WTC11 (cell line): ENCODE data around the gene FAM171A1. TPM values are rescaled to one million over a fixed set of nuclear protein-coding genes. Genes with fewer than 3 reads are reported as not detected.

ENCODE experiments used
- ATAC-seq: fragments of 200-7000 bp; cut with Tn5 transposase; 2 replicates; pipeline ENCODE4 v1.10.0; 2021; ENCODE audit warnings: mild to moderate bottlenecking, moderate library complexity
- CTCF ChIA-PET: fragments of 300-600 bp; sonication (Branson Sonifier 250); formaldehyde crosslinking; loops from one replicate; lab custom pipeline; 2021; ENCODE audit warnings: antibody characterized with exemption; lab: Charles Lee
- POLR2A ChIA-PET: fragments of 350-600 bp; sonication (Branson Sonifier 250); formaldehyde crosslinking; loops from one replicate; lab custom pipeline; 2021; ENCODE audit warnings: antibody characterized with exemption; lab: Charles Lee
- DNase-seq: peaks from one replicate; pipeline ENCODE4 v3.0.0; 2021; ENCODE audit warnings: low spot score
- H3K27ac Mint-ChIP-seq: 2 replicates; pipeline ENCODE4 v1.8.0; 2021; ENCODE audit warnings: mixed read lengths
- H3K27me3 Mint-ChIP-seq: 2 replicates; pipeline ENCODE4 v1.8.0; 2021; ENCODE audit warnings: low read depth, mild to moderate bottlenecking, moderate library complexity, mixed read lengths
- H3K36me3 Mint-ChIP-seq: 2 replicates; pipeline ENCODE4 v1.8.0; 2021; ENCODE audit warnings: mixed read lengths
- H3K4me1 Mint-ChIP-seq: 2 replicates; pipeline ENCODE4 v1.8.0; 2022; ENCODE audit warnings: mixed read lengths
- H3K4me3 Mint-ChIP-seq: 2 replicates; pipeline ENCODE4 v1.8.0; 2021; ENCODE audit warnings: mild to moderate bottlenecking, moderate library complexity, mixed read lengths
- H3K9me3 Mint-ChIP-seq: 2 replicates; pipeline ENCODE4 v1.8.0; 2021; ENCODE audit warnings: mixed read lengths
- CTCF ChIP-seq: fragments of 200-600 bp; IDR thresholded peaks from 2 replicates; pipeline ENCODE4 v1.8.0; 2022; ENCODE audit warnings: antibody characterized with exemption
- E2F4 ChIP-seq: sonication (generic); formaldehyde crosslinking; IDR thresholded peaks from 2 replicates; pipeline ENCODE4 v1.8.1; 2022; ENCODE audit warnings: low read depth, mild to moderate bottlenecking, moderate library complexity, missing genetic modification reagents, borderline replicate concordance
- ERG ChIP-seq: fragments of 250-450 bp; sonication (Bioruptor Pico); IDR thresholded peaks from 2 replicates; pipeline ENCODE4 v1.8.0; 2021; ENCODE audit warnings: mild to moderate bottlenecking
- ESRRA ChIP-seq: sonication (generic); formaldehyde crosslinking; IDR thresholded peaks from 2 replicates; pipeline ENCODE4 v1.8.1; 2022; ENCODE audit warnings: mild to moderate bottlenecking, missing genetic modification reagents, borderline replicate concordance
- FOXJ3 ChIP-seq: sonication (generic); formaldehyde crosslinking; IDR thresholded peaks from 2 replicates; pipeline ENCODE4 v1.9.0; 2021; ENCODE audit warnings: missing genetic modification reagents, mild to moderate bottlenecking, borderline replicate concordance
- HMGXB4 ChIP-seq: sonication (generic); formaldehyde crosslinking; IDR thresholded peaks from 2 replicates; pipeline ENCODE4 v1.8.1; 2023; ENCODE audit warnings: mild to moderate bottlenecking, moderate library complexity, missing genetic modification reagents
- KAT7 ChIP-seq: sonication (generic); formaldehyde crosslinking; IDR thresholded peaks from 2 replicates; pipeline ENCODE4 v1.8.1; 2023; ENCODE audit warnings: missing genetic modification reagents, mild to moderate bottlenecking, borderline replicate concordance
- TCF7 ChIP-seq: sonication (generic); formaldehyde crosslinking; IDR thresholded peaks from 2 replicates; pipeline ENCODE4 v1.8.0; 2022; ENCODE audit warnings: mild to moderate bottlenecking, low read depth, missing genetic modification reagents, moderate library complexity
- TEAD1 ChIP-seq: sonication (generic); formaldehyde crosslinking; IDR thresholded peaks from 2 replicates; pipeline ENCODE4 v1.8.0; 2022; ENCODE audit warnings: mild to moderate bottlenecking, missing genetic modification reagents
- TEAD4 ChIP-seq: sonication (generic); formaldehyde crosslinking; IDR thresholded peaks from 2 replicates; pipeline ENCODE4 v1.8.0; 2022; ENCODE audit warnings: mild to moderate bottlenecking, missing genetic modification reagents
- ZBTB43 ChIP-seq: sonication (generic); formaldehyde crosslinking; IDR thresholded peaks from 2 replicates; pipeline ENCODE4 v1.8.1; 2023; ENCODE audit warnings: mild to moderate bottlenecking, missing genetic modification reagents
- ZNF121 ChIP-seq: sonication (generic); formaldehyde crosslinking; IDR thresholded peaks from 2 replicates; pipeline ENCODE4 v1.8.0; 2023; ENCODE audit warnings: missing genetic modification reagents
- ZNF671 ChIP-seq: fragments of 250-450 bp; sonication (Bioruptor Pico); IDR thresholded peaks from 2 replicates; pipeline ENCODE4 v1.8.0; 2021; ENCODE audit warnings: mild to moderate bottlenecking
- total RNA-seq: library from RNA; stranded (reverse); gene quantifications from 3 replicates; pipeline ENCODE4 v1.2.3, GENCODE V29; 2021
- TF ChIP-seq, protein P1 (sequence below): sonication (generic); formaldehyde crosslinking; IDR thresholded peaks from 2 replicates; pipeline ENCODE4 v1.8.1; 2023; ENCODE audit warnings: mild to moderate bottlenecking, missing genetic modification reagents
- TF ChIP-seq, protein P2 (sequence below): sonication (generic); formaldehyde crosslinking; IDR thresholded peaks from 2 replicates; pipeline ENCODE4 v1.8.0; 2022; ENCODE audit warnings: mild to moderate bottlenecking, missing genetic modification reagents
- TF ChIP-seq, protein P3 (sequence below): sonication (generic); formaldehyde crosslinking; conservative IDR thresholded peaks from 2 replicates; pipeline ENCODE4 v1.8.1; 2023; ENCODE audit warnings: mild to moderate bottlenecking, low read depth, missing genetic modification reagents, moderate library complexity
- TF ChIP-seq, protein P4 (sequence below): sonication (generic); formaldehyde crosslinking; IDR thresholded peaks from 2 replicates; pipeline ENCODE4 v1.8.0; 2023; ENCODE audit warnings: mild to moderate bottlenecking, missing genetic modification reagents
- TF ChIP-seq, protein P5 (sequence below): sonication (generic); formaldehyde crosslinking; IDR thresholded peaks from 2 replicates; pipeline ENCODE4 v1.8.0; 2023; ENCODE audit warnings: missing genetic modification reagents

The FAM171A1 gene
- total RNA-seq, 1 experiment from 2014 or later: 33.9 TPM

GRCh38 chr10:15324113-15324512, 47.0 kb downstream of the FAM171A1 start:
- 0 out of 2 replicates have a peak, but pooled peaks cover 3% of the 10 kb centered on the region for H3K36me3 Mint-ChIP-seq
- H3K27me3 Mint-ChIP-seq: no peaks in the 10 kb centered on the region
- ChIA-PET CTCF (interaction anchor here (1.3 kb wide), 1 partner anchor 23 kb away, joined by 4 read pairs; no protein-coding TSS in a partner anchor), POLR2A (no interaction called here)
- peaks cover 10% of the 10 kb centered on the region for H3K9me3 Mint-ChIP-seq
- H3K4me3 Mint-ChIP-seq: no peak overlapping the region
- TF ChIP-seq E2F4 (CRISPR knock-in tag): no peak
- TF ChIP-seq, protein P1, sequence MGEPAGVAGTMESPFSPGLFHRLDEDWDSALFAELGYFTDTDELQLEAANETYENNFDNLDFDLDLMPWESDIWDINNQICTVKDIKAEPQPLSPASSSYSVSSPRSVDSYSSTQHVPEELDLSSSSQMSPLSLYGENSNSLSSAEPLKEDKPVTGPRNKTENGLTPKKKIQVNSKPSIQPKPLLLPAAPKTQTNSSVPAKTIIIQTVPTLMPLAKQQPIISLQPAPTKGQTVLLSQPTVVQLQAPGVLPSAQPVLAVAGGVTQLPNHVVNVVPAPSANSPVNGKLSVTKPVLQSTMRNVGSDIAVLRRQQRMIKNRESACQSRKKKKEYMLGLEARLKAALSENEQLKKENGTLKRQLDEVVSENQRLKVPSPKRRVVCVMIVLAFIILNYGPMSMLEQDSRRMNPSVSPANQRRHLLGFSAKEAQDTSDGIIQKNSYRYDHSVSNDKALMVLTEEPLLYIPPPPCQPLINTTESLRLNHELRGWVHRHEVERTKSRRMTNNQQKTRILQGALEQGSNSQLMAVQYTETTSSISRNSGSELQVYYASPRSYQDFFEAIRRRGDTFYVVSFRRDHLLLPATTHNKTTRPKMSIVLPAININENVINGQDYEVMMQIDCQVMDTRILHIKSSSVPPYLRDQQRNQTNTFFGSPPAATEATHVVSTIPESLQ: no peak
- TF ChIP-seq ESRRA (CRISPR knock-in tag): no peak
- no peak for TF ChIP-seq TEAD4 (CRISPR knock-in tag)
- no peak for TF ChIP-seq ZNF121
- TF ChIP-seq FOXJ3 (CRISPR knock-in tag): no peak
- no peak for TF ChIP-seq KAT7 (CRISPR knock-in tag)
- no peak for TF ChIP-seq ERG (CRISPR knock-in tag)
- TF ChIP-seq, protein P2, sequence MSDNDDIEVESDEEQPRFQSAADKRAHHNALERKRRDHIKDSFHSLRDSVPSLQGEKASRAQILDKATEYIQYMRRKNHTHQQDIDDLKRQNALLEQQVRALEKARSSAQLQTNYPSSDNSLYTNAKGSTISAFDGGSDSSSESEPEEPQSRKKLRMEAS (CRISPR knock-in tag): no peak
- TF ChIP-seq CTCF: no peak
- no peak for TF ChIP-seq TCF7 (CRISPR knock-in tag)
- TF ChIP-seq, protein P3, sequence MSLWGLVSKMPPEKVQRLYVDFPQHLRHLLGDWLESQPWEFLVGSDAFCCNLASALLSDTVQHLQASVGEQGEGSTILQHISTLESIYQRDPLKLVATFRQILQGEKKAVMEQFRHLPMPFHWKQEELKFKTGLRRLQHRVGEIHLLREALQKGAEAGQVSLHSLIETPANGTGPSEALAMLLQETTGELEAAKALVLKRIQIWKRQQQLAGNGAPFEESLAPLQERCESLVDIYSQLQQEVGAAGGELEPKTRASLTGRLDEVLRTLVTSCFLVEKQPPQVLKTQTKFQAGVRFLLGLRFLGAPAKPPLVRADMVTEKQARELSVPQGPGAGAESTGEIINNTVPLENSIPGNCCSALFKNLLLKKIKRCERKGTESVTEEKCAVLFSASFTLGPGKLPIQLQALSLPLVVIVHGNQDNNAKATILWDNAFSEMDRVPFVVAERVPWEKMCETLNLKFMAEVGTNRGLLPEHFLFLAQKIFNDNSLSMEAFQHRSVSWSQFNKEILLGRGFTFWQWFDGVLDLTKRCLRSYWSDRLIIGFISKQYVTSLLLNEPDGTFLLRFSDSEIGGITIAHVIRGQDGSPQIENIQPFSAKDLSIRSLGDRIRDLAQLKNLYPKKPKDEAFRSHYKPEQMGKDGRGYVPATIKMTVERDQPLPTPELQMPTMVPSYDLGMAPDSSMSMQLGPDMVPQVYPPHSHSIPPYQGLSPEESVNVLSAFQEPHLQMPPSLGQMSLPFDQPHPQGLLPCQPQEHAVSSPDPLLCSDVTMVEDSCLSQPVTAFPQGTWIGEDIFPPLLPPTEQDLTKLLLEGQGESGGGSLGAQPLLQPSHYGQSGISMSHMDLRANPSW: no peak
- no peak for DNase-seq
- ATAC-seq: peak; percentile 69
- H3K4me1 Mint-ChIP-seq: peaks cover 21% of the 10 kb centered on the region
- no peak overlapping the region; the same call in 1 of the 2 replicates for H3K27ac Mint-ChIP-seq

DNA sequence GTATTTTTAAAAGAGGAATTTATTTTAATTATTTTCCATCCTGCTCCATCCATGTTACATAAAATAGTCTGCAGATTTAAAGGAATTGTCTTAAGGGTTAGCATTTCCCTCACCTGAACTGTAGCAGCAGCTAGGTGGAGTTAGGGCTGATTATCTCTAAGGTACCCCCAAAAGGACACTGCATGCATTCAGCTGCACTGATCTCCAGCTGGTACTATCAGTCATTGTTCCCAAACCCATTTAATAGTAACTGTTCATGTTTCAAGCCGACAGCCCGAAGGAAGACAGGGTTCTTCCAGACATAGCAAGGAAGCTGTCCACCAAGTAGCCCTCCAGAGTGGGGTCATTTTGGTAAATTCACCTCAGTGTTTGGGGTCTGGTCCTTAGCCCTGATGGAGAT, 48.7 kb downstream of the FAM171A1 start:
- H3K4me3 Mint-ChIP-seq: no peak overlapping the region
- H3K4me1 Mint-ChIP-seq: peaks cover 21% of the 10 kb centered on the region
- no peaks in the 10 kb centered on the region for H3K27me3 Mint-ChIP-seq
- H3K36me3 Mint-ChIP-seq: 0 out of 2 replicates have a peak, but pooled peaks cover 3% of the 10 kb centered on the region
- ChIA-PET CTCF (no interaction called here), POLR2A (no interaction called here)
- peaks cover 10% of the 10 kb centered on the region for H3K9me3 Mint-ChIP-seq
- H3K27ac Mint-ChIP-seq: no peak overlapping the region
- ATAC-seq (no peak), DNase-seq (no peak)
- TF ChIP-seq TEAD1: no peak
- TF ChIP-seq, protein P4, sequence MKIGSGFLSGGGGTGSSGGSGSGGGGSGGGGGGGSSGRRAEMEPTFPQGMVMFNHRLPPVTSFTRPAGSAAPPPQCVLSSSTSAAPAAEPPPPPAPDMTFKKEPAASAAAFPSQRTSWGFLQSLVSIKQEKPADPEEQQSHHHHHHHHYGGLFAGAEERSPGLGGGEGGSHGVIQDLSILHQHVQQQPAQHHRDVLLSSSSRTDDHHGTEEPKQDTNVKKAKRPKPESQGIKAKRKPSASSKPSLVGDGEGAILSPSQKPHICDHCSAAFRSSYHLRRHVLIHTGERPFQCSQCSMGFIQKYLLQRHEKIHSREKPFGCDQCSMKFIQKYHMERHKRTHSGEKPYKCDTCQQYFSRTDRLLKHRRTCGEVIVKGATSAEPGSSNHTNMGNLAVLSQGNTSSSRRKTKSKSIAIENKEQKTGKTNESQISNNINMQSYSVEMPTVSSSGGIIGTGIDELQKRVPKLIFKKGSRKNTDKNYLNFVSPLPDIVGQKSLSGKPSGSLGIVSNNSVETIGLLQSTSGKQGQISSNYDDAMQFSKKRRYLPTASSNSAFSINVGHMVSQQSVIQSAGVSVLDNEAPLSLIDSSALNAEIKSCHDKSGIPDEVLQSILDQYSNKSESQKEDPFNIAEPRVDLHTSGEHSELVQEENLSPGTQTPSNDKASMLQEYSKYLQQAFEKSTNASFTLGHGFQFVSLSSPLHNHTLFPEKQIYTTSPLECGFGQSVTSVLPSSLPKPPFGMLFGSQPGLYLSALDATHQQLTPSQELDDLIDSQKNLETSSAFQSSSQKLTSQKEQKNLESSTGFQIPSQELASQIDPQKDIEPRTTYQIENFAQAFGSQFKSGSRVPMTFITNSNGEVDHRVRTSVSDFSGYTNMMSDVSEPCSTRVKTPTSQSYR (CRISPR knock-in tag): no peak
- TF ChIP-seq ZNF671 (CRISPR knock-in tag): no peak
- no peak for TF ChIP-seq HMGXB4 (CRISPR knock-in tag)
- TF ChIP-seq, protein P5, sequence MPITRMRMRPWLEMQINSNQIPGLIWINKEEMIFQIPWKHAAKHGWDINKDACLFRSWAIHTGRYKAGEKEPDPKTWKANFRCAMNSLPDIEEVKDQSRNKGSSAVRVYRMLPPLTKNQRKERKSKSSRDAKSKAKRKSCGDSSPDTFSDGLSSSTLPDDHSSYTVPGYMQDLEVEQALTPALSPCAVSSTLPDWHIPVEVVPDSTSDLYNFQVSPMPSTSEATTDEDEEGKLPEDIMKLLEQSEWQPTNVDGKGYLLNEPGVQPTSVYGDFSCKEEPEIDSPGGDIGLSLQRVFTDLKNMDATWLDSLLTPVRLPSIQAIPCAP (CRISPR knock-in tag): no peak
- TF ChIP-seq ZBTB43 (CRISPR knock-in tag): no peak
